HL-60/S4 treated with phorbol 12-myristate 13-acetate at 8.2 ng/mL for 4 days and 3 days (cell line): Measurements from ENCODE around the gene SAAL1.
"Not testable (repeated sequence)": the region's sequence is repeated elsewhere in the genome, so short reads cannot be mapped to it uniquely, and the experiment has no call there.

Experiments
- in situ Hi-C: fragments of 300-500 bp; cut with MboI; formaldehyde crosslinking; loops from 2 replicates; pipeline ENCODE4 v1.15.0; 2022; ENCODE audit warnings: low sequenced_read_pairs

SAAL1 gene

GRCh38 chr11:18105802-18106574, at the start of gene SAAL1:
TSS of gene SAAL1 (minus strand) at chr11:18106082. CDS start at chr11:18106041, 41 bp downstream.
- in situ Hi-C loops, result no loop called here

- in situ Hi-C loops, result no loop called here
Measured at GRCh38 chr11:18151581-18151980, 45.7 kb upstream of the SAAL1 start.

- in situ Hi-C loops, result no loop called here
Measured at GRCh38 chr11:18145837-18146236, 40.0 kb upstream of the SAAL1 start.

GRCh38 chr11:18145025-18145424, 39.1 kb upstream of the SAAL1 start:
- in situ Hi-C loops, result no loop called here

- in situ Hi-C loops, result no loop called here
Measured at GRCh38 chr11:18144243-18144642, 38.4 kb upstream of the SAAL1 start.

- in situ Hi-C loops, result no loop called here
Measured at GRCh38 chr11:18140145-18140544, 34.3 kb upstream of the SAAL1 start.

GRCh38 chr11:18137186-18137800, 31.4 kb upstream of the SAAL1 start:
- in situ Hi-C loops, result no loop called here

- in situ Hi-C loops, result no loop called here
Measured at GRCh38 chr11:18135308-18135707, 29.4 kb upstream of the SAAL1 start.

- in situ Hi-C loops, result no loop called here
Measured at GRCh38 chr11:18132341-18132740, 26.5 kb upstream of the SAAL1 start, which contains the start of gene MRGPRX3. TSS of gene MRGPRX3 (plus strand) at chr11:18132571. CDS start at chr11:18137203, 4,632 bp downstream.

- in situ Hi-C loops, result not testable (repeated sequence)
Measured at GRCh38 chr11:18131115-18131514, 25.2 kb upstream of the SAAL1 start.

GRCh38 chr11:18121331-18121828, 15.5 kb upstream of the SAAL1 start:
- in situ Hi-C loops, result not testable (repeated sequence)

- in situ Hi-C loops, result no loop called here
Measured at GRCh38 chr11:18115360-18116127, 9.7 kb upstream of the SAAL1 start.

- in situ Hi-C loops, result no loop called here
Measured at GRCh38 chr11:18111005-18111404, 5.1 kb upstream of the SAAL1 start.

- in situ Hi-C loops, result no loop called here
Measured at GRCh38 chr11:18108254-18108653, 2.4 kb upstream of the SAAL1 start.

GRCh38 chr11:18106688-18107087, 806 bp upstream of the SAAL1 start:
- in situ Hi-C loops, result no loop called here

GRCh38 chr11:18105086-18105801, 638 bp downstream of the SAAL1 start:
- in situ Hi-C loops, result no loop called here

GRCh38 chr11:18100926-18101656, 4.8 kb downstream of the SAAL1 start:
- in situ Hi-C loops, result no loop called here

- in situ Hi-C loops, result no loop called here
Measured at GRCh38 chr11:18093959-18094358, 11.9 kb downstream of the SAAL1 start.

- in situ Hi-C loops, result no loop called here
Measured at GRCh38 chr11:18091731-18092130, 14.2 kb downstream of the SAAL1 start.

- in situ Hi-C loops, result no loop called here
Measured at GRCh38 chr11:18088966-18089365, 16.9 kb downstream of the SAAL1 start.
